H1 (cell line): ENCODE measurements around the gene CHN2. TPM values are rescaled to one million over a fixed set of nuclear protein-coding genes. Genes with fewer than 3 reads are reported as not detected.

Source experiments
- CTCF ChIA-PET: fragments of 300-600 bp; sonication (Branson Sonifier 250); formaldehyde crosslinking; loops from one replicate; lab custom pipeline; 2021; ENCODE audit not compliant: partially characterized antibody; lab: Charles Lee
- POLR2A ChIA-PET: fragments of 300-600 bp; sonication (Branson Sonifier 250); formaldehyde crosslinking; loops from one replicate; lab custom pipeline; 2021; ENCODE audit warnings: inconsistent platforms; ENCODE audit not compliant: partially characterized antibody; lab: Charles Lee
- DNase-seq, 2 experiments: peaks; one replicate each; pipeline versions ENCODE4 v3.0.0 to v3.0.0-alpha.2; 2010 to 2022; ENCODE audit warnings: low spot score in 2 of 2, low read depth in 1 of 2, mixed read lengths in 1 of 2
- FAIRE-seq: peaks from 2 replicates; lab custom pipeline; 2011; peaks lifted over from hg19 to GRCh38; lab: Jason Lieb, UNC
- H2AFZ ChIP-seq: 2 replicates; pipeline ENCODE4 v1.8.1; 2012; ENCODE audit warnings: low read length, inconsistent platforms
- H2AK5ac ChIP-seq: 2 replicates; pipeline ENCODE4 v1.6.1; 2013; ENCODE audit warnings: low read depth, low read length
- H2BK120ac ChIP-seq: replicated peaks from 2 replicates; pipeline ENCODE3; 2013; ENCODE audit warnings: low read depth, low read length, inconsistent platforms
- H2BK12ac ChIP-seq: 2 replicates; pipeline ENCODE4 v1.6.1; 2013; ENCODE audit warnings: low read depth, low read length
- H2BK15ac ChIP-seq: 2 replicates; pipeline ENCODE4 v1.6.1; 2013; ENCODE audit warnings: low read length
- H2BK20ac ChIP-seq: 2 replicates; pipeline ENCODE4 v1.6.1; 2013; ENCODE audit warnings: low read length
- H2BK5ac ChIP-seq: 2 replicates; pipeline ENCODE4 v1.6.1; 2013; ENCODE audit warnings: low read depth, low read length
- H3K14ac ChIP-seq: 2 replicates; pipeline ENCODE4 v1.6.1; 2013; ENCODE audit warnings: inconsistent platforms; ENCODE audit not compliant: insufficient read length
- H3K18ac ChIP-seq: 2 replicates; pipeline ENCODE4 v1.6.1; 2013; ENCODE audit warnings: low read length; ENCODE audit errors: extremely low read depth
- H3K23ac ChIP-seq: 2 replicates; pipeline ENCODE4 v1.6.1; 2013; ENCODE audit warnings: inconsistent platforms; ENCODE audit not compliant: insufficient read length
- H3K23me2 ChIP-seq: 2 replicates; pipeline ENCODE4 v1.6.1; 2013; ENCODE audit warnings: low read depth, low read length
- H3K27ac ChIP-seq: 2 replicates; pipeline ENCODE4 v1.6.1; 2011; ENCODE audit warnings: low read depth, low read length, inconsistent platforms
- H3K27me3 ChIP-seq, 4 experiments: replicated peaks in 1 of 4; 1 replicate in 1 of 4; 2 replicates in 3 of 4; pipeline versions ENCODE4 v1.6.1 to v1.8.1; 2011 to 2013; ENCODE audit warnings: low read length in 3 of 4, mild to moderate bottlenecking in 3 of 4, inconsistent platforms in 2 of 4, mixed read lengths in 2 of 4, moderate library complexity in 1 of 4; ENCODE audit not compliant: control insufficient read depth in 3 of 4, insufficient read depth in 3 of 4; ENCODE audit errors: extremely low read depth in 1 of 4
- H3K36me3 ChIP-seq, 4 experiments: 2 replicates each; pipeline versions ENCODE4 v1.6.1 to v1.8.1; 2011 to 2013; ENCODE audit warnings: mild to moderate bottlenecking in 4 of 4, low read length in 3 of 4, moderate library complexity in 2 of 4, control low read depth in 1 of 4, inconsistent platforms in 1 of 4; ENCODE audit not compliant: insufficient read depth in 4 of 4, control insufficient read depth in 2 of 4
- H3K4ac ChIP-seq: replicated peaks from 2 replicates; pipeline ENCODE3; 2013; ENCODE audit warnings: low read length, low read depth, mixed read lengths, inconsistent platforms; ENCODE audit not compliant: insufficient read length
- H3K4me1 ChIP-seq, 4 experiments: replicated peaks in 1 of 4; 1 replicate in 1 of 4; 2 replicates in 3 of 4; pipeline versions ENCODE4 v1.6.1 to v1.8.1; 2011 to 2013; ENCODE audit warnings: low read length in 3 of 4, inconsistent platforms in 2 of 4, mixed read lengths in 1 of 4; ENCODE audit not compliant: insufficient read depth in 4 of 4, control insufficient read depth in 3 of 4
- H3K4me2 ChIP-seq, 2 experiments: 2 replicates each; pipeline versions ENCODE4 v1.6.1 to v1.8.1; 2011 to 2013; ENCODE audit warnings: low read depth in 2 of 2, low read length in 2 of 2, control low read depth in 1 of 2, inconsistent platforms in 1 of 2, mild to moderate bottlenecking in 1 of 2; ENCODE audit not compliant: insufficient read depth in 1 of 2
- H3K4me3 ChIP-seq, 4 experiments: fragments of 200-600, 300-600 bp in 1 of 4; sonication (generic), shearing (Covaris generic), sonication (Bioruptor Twin) in 1 of 4; 2 replicates each; pipeline versions ENCODE4 v1.5.1 to v1.8.1; 2011 to 2016; ENCODE audit warnings: low read length in 4 of 4, low read depth in 3 of 4, control low read depth in 2 of 4, inconsistent platforms in 2 of 4, mild to moderate bottlenecking in 2 of 4, mixed read lengths in 1 of 4, moderate library complexity in 1 of 4; ENCODE audit not compliant: insufficient read depth in 2 of 4; ENCODE audit errors: extremely low read depth in 1 of 4
- H3K56ac ChIP-seq: replicated peaks from 2 replicates; pipeline ENCODE3; 2013; ENCODE audit warnings: low read depth, mild to moderate bottlenecking, mixed read lengths, low read length, inconsistent platforms; ENCODE audit not compliant: insufficient read length
- H3K79me1 ChIP-seq: 2 replicates; pipeline ENCODE4 v1.6.1; 2013; ENCODE audit warnings: low read depth, low read length, control low read depth
- H3K79me2 ChIP-seq, 2 experiments: 2 replicates each; pipeline versions ENCODE4 v1.6.1 to v1.8.1; 2012 to 2013; ENCODE audit warnings: low read length in 2 of 2, mild to moderate bottlenecking in 2 of 2, inconsistent platforms in 1 of 2; ENCODE audit not compliant: insufficient read depth in 2 of 2, control insufficient read depth in 1 of 2
- H3K9ac ChIP-seq, 4 experiments: replicated peaks in 1 of 4; 1 replicate in 1 of 4; 2 replicates in 3 of 4; pipeline versions ENCODE4 v1.6.1 to v1.8.1; 2011 to 2013; ENCODE audit warnings: low read depth in 3 of 4, low read length in 3 of 4, control low read depth in 2 of 4, mild to moderate bottlenecking in 2 of 4, moderate library complexity in 2 of 4, inconsistent platforms in 1 of 4; ENCODE audit errors: extremely low read depth in 1 of 4
- H3K9me3 ChIP-seq, 2 experiments: 2 replicates each; pipeline versions ENCODE4 v1.6.1 to v1.8.1; 2012 to 2013; ENCODE audit warnings: mild to moderate bottlenecking in 2 of 2, moderate library complexity in 2 of 2, control low read depth in 1 of 2, inconsistent platforms in 1 of 2, low read depth in 1 of 2, low read length in 1 of 2, mixed read lengths in 1 of 2; ENCODE audit not compliant: insufficient read depth in 2 of 2
- H4K20me1 ChIP-seq, 2 experiments: replicated peaks in 1 of 2; 2 replicates each; pipeline versions ENCODE3 to v1.8.1; 2011 to 2013; ENCODE audit warnings: inconsistent platforms in 2 of 2, low read length in 2 of 2, mild to moderate bottlenecking in 1 of 2; ENCODE audit not compliant: insufficient read depth in 2 of 2, control insufficient read depth in 1 of 2
- H4K5ac ChIP-seq: 2 replicates; pipeline ENCODE4 v1.6.1; 2013; ENCODE audit warnings: low read length, low read depth, mixed read lengths, inconsistent platforms; ENCODE audit not compliant: insufficient read length
- H4K8ac ChIP-seq: 2 replicates; pipeline ENCODE4 v1.8.0; 2013; ENCODE audit warnings: mild to moderate bottlenecking, moderate library complexity, low read length, inconsistent platforms; ENCODE audit not compliant: insufficient read depth; ENCODE audit errors: extremely low read depth
- H4K91ac ChIP-seq: replicated peaks from 2 replicates; pipeline ENCODE3; 2013; ENCODE audit warnings: low read length, mixed read lengths, inconsistent platforms; ENCODE audit not compliant: insufficient read length
- CTCF ChIP-seq, 3 experiments: IDR thresholded peaks; 1 replicate in 2 of 3; 2 replicates in 1 of 3; pipeline versions ENCODE4 v1.5.1 to v1.6.1; 2011; ENCODE audit warnings: low read length in 3 of 3, mild to moderate bottlenecking in 3 of 3, inconsistent platforms in 2 of 3, low read depth in 1 of 3, moderate library complexity in 1 of 3; ENCODE audit not compliant: insufficient read depth in 1 of 3; ENCODE audit errors: control extremely low read depth in 1 of 3
- EGR1 ChIP-seq: IDR thresholded peaks from 2 replicates; pipeline ENCODE4 v1.6.1; 2011; ENCODE audit warnings: low read depth, low read length, borderline replicate concordance
- RAD21 ChIP-seq, 2 experiments: IDR thresholded peaks in 1 of 2; conservative IDR thresholded peaks in 1 of 2; 2 replicates each; pipeline ENCODE4 v1.6.1; 2011; ENCODE audit warnings: low read depth in 2 of 2, low read length in 2 of 2, improper control_type of control experiment in 1 of 2, inconsistent platforms in 1 of 2, mild to moderate bottlenecking in 1 of 2, moderate library complexity in 1 of 2
- SAP30 ChIP-seq: fragments of 300-600 bp; sonication (generic); IDR thresholded peaks from 2 replicates; pipeline ENCODE4 v1.7.1; 2012; ENCODE audit warnings: low read length, moderate library complexity, mild to moderate bottlenecking, inconsistent platforms; ENCODE audit not compliant: insufficient read depth, insufficient replicate concordance
- WGBS, 2 experiments: shearing (Covaris generic) in 1 of 2; methylation state at CpG; one replicate each; pipeline versions ENCODE4 v1.1.6 to v1.1.7; 2013 to 2015; ENCODE audit warnings: low lambda C conversion rate in 2 of 2, mixed read lengths in 2 of 2, inconsistent platforms in 1 of 2, low coverage in 1 of 2, missing lambda C conversion rate in 1 of 2; ENCODE audit not compliant: insufficient replicate concordance in 2 of 2, insufficient coverage in 1 of 2, insufficient read length in 1 of 2; ENCODE audit errors: extremely low coverage in 1 of 2, missing lambda C conversion rate in 1 of 2; 5-methylcytosine and 5-hydroxymethylcytosine counted together
- polyA plus RNA-seq, 7 experiments: library from polyadenylated mRNA; depleted of rRNA in 3 of 7; stranded (reverse) in 5 of 7; unstranded in 2 of 7; fragments of >200 nt in 5 of 7; fragments of 200-250 nt in 2 of 7; gene quantifications; 1 replicate in 5 of 7; 2 replicates in 1 of 7; 4 replicates in 1 of 7; pipeline versions ENCODE4 v1.2.1 to v1.2.3, GENCODE V29; 2011 to 2013; ENCODE audit warnings: missing spikeins in 2 of 7, mixed read lengths in 2 of 7
- total RNA-seq: library from RNA; stranded (reverse); fragmentation: NEBNext Ultra II Directional; extraction: Animal tissue kit (Norgen Biotek cat#: 25700); gene quantifications from 2 replicates; pipeline ENCODE4 v1.2.1, GENCODE V29; 2021

The CHN2 gene
- total and polyA plus RNA-seq, 2 of the 8 experiments (the other 6 are each of a cell fraction or from before 2014, with no cell fraction given) = 2.9 to 4.8 TPM

GRCh38 chr7:29239638-29240037, 45.1 kb downstream of the CHN2 start:
- no peak overlapping the region for H2BK20ac ChIP-seq
- H4K8ac ChIP-seq = no peak overlapping the region
- WGBS, 2 experiments = 89% methylated on average over 1 of the region's 1 CpG; no CpG with 5 or more reads in 1 of the 2 experiments
- H3K36me3 ChIP-seq = no peaks in the 10 kb centered on the region
- no peaks in the 10 kb centered on the region for H3K79me2 ChIP-seq
- H3K79me1 ChIP-seq = no peaks in the 10 kb centered on the region
- H4K5ac ChIP-seq = no peak overlapping the region
- H3K14ac ChIP-seq = no peak overlapping the region
- H3K56ac ChIP-seq = no peak overlapping the region
- H3K23me2 ChIP-seq = no peaks in the 10 kb centered on the region
- CTCF ChIA-PET = interaction anchor here (0.6 to 5.2 kb wide), 33 partner anchors 9 to 335 kb away, joined by 3 to 29 read pairs (median 4); no protein-coding TSS in a partner anchor
- H4K91ac ChIP-seq = no peak overlapping the region
- no peak overlapping the region for H2BK12ac ChIP-seq
- no peaks in the 10 kb centered on the region for H3K27me3 ChIP-seq
- H3K9me3 ChIP-seq = no peaks in the 10 kb centered on the region
- H2BK15ac ChIP-seq = no peak overlapping the region
- TF ChIP-seq CTCF (IDR thresholded peaks at IDR 0.05; ENCODE audit: control extremely low read depth in 1 of 3, insufficient read depth in 1 of 3, low read depth in 1 of 3, low read length in 3 of 3) (peak; percentile 65 to 85 (median 82)), SAP30 (no peak), RAD21 (IDR thresholded peaks at IDR 0.05 in 1 of 2, conservative IDR thresholded peaks at IDR 0.05 in 1 of 2; ENCODE audit: low read depth in 2 of 2, low read length in 2 of 2) (peak; percentile 61 to 72), EGR1 (no peak)
- TF ChIP-seq, all 59 proteins: peak for 2
- H3K4ac ChIP-seq = no peak overlapping the region
- peak; percentile 13 to 58 for DNase-seq
- no peak overlapping the region for H2BK5ac ChIP-seq
- no peak overlapping the region for H3K23ac ChIP-seq
- 0 out of 2 replicates have a peak overlapping the region, but pooled peaks have one; percentile 13 for H3K18ac ChIP-seq
- no peak overlapping the region for H3K9ac ChIP-seq
- POLR2A ChIA-PET = no interaction called here
- H4K20me1 ChIP-seq = no peaks in the 10 kb centered on the region
- H3K4me1 ChIP-seq = peaks cover 0 to 3% (median 1%) of the 10 kb centered on the region in 4 experiments; a peak in 2 of 7 replicates
- no peak overlapping the region for H2BK120ac ChIP-seq
- H2AK5ac ChIP-seq = no peak overlapping the region
- H2AFZ ChIP-seq = no peak overlapping the region
- H3K4me3 ChIP-seq = no peak overlapping the region
- FAIRE-seq = peak; percentile 74
- H3K4me2 ChIP-seq = no peak overlapping the region
- no peak overlapping the region for H3K27ac ChIP-seq
